ENCODE measurements around the gene DUOXA1.

Gene DUOXA1

DNA sequence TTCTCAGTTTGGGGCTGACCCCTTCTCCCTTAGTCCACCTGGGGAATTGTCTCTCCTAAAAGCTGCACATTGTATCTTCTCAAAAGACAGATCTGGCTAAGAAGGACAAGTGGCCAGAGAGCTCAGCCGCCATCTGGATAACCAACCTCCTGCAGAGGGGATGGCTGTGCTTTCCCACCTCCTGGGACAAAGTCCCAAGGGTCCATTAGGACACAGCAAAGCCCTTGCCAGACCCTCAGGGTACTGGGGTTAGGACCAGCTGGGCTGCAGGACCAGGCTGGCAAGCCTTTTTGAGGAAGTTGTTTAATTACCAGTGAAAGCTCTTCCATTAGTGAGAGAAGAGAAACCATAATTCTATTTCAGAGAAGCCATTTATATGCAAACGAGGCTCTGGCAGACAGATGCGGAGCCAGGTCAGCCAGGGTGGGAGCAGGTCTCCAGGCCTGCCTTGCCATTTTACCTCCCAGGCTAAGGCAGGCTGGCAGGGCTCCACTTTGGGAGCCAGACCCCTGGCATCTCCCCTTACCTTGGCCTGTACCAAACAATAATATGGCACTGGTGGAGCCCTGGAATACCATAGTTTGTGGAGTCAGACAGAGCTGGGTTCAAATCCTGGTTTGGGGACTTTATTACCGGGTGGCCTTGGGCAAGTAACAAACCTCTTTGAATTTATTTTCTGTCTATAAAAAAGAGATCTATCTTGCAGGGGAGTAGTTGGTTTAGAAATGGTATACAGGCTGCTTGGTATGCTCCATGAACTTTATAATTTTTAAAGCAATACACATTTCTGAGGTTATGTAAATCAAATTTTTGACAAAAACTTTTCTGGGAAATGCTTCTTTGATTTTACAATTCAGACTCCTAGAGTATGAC, 40.2 kb upstream of the DUOXA1 start:
- H3K4me1 ChIP-seq (ENCODE audit: control insufficient read depth, insufficient read depth, low read length) = 0 out of 2 replicates have a peak, but pooled peaks cover 2% of the 10 kb centered on the region
- CTCF ChIA-PET = no interaction called here
- no peak overlapping the region for H3K27ac ChIP-seq (ENCODE audit: extremely low read depth, low read depth, low read length)
- POLR2A ChIA-PET = interaction anchor here (0.6 to 1.3 kb wide), 2 partner anchors 18 to 32 kb away, joined by 5 read pairs; partner anchors contain the start of gene SHF
- H3K36me3 ChIP-seq (ENCODE audit: control insufficient read depth in 2 of 2, insufficient read depth in 1 of 2, low read length in 2 of 2) = no peaks in the 10 kb centered on the region
- H3K4me3 ChIP-seq (ENCODE audit: low read depth, low read length) = no peak overlapping the region
- no peak for TF ChIP-seq ZEB2 (tag by site-specific recombination; IDR thresholded peaks at IDR 0.05)
- peak; percentile 15; the same call in 1 of the 2 replicates for TF ChIP-seq GLIS1 (tag by site-specific recombination; IDR thresholded peaks at IDR 0.05)
- no peaks in the 10 kb centered on the region for H3K9me3 ChIP-seq (ENCODE audit: control insufficient read depth, insufficient read depth, low read depth, low read length)

DNA sequence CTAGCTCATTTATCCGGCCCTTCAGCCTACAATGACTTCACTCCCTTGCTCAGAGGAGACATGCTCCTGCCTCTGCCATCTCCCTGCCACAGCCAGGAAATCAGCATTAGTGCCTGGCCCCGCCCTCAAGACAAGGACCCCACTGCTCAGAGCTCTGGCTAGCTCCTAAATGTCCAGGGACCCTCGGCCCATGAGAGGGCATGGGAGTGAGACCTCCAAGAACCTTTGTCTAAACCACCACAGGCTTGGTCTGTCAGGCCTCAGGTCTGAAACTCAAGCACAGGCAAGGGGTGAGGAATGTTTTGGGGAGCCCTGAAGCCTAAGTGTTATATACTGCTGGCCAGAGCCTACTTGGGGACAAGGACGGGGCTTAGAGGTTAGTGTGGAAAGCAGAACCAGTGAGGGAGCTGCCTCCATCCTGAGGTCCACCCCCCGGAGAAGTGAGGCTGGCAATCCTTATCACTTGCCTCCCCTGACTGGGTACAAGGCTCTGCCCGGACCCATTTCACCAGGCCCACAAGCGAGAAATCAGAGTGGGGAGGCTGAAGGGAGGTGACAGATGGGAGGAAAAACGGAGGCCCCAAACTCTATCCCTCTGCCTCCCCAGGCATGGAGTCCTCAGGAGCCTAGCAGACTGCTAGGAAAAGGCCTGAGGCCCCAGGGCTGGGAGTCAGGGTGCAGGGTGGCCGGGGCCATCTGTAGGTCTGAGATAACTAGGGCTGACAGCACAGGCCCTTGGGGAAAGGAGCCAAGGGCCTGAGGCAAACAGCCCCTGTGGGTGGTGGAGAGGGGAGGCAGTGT, 39.3 kb upstream of the DUOXA1 start:
- ChIA-PET CTCF (interaction anchor here (0.9 to 1.8 kb wide), 5 partner anchors 14 to 261 kb away, joined by 3 to 9 read pairs (median 4); no protein-coding TSS in a partner anchor), POLR2A (interaction anchor here (0.9 to 2.5 kb wide), 2 partner anchors 18 to 31 kb away, joined by 3 to 13 read pairs; partner anchors contain the start of gene SHF)
- TF ChIP-seq, protein P1, sequence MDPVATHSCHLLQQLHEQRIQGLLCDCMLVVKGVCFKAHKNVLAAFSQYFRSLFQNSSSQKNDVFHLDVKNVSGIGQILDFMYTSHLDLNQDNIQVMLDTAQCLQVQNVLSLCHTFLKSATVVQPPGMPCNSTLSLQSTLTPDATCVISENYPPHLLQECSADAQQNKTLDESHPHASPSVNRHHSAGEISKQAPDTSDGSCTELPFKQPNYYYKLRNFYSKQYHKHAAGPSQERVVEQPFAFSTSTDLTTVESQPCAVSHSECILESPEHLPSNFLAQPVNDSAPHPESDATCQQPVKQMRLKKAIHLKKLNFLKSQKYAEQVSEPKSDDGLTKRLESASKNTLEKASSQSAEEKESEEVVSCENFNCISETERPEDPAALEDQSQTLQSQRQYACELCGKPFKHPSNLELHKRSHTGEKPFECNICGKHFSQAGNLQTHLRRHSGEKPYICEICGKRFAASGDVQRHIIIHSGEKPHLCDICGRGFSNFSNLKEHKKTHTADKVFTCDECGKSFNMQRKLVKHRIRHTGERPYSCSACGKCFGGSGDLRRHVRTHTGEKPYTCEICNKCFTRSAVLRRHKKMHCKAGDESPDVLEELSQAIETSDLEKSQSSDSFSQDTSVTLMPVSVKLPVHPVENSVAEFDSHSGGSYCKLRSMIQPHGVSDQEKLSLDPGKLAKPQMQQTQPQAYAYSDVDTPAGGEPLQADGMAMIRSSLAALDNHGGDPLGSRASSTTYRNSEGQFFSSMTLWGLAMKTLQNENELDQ (tag by site-specific recombination; IDR thresholded peaks at IDR 0.05; ENCODE audit: low read depth) = no peak
- TF ChIP-seq REPIN1 (tag by site-specific recombination; IDR thresholded peaks at IDR 0.05; ENCODE audit: low read depth) = no peak
- TF ChIP-seq ZNF610 (tag by site-specific recombination; IDR thresholded peaks at IDR 0.05; ENCODE audit: borderline replicate concordance) = no peak
- Histone ChIP-seq H3K36me3 (ENCODE audit: control insufficient read depth in 2 of 2, insufficient read depth in 1 of 2, low read length in 2 of 2) (no peaks in the 10 kb centered on the region), H3K27ac (ENCODE audit: extremely low read depth, low read depth, low read length) (no peak overlapping the region), H3K4me1 (ENCODE audit: control insufficient read depth, insufficient read depth, low read length) (0 out of 2 replicates have a peak, but pooled peaks cover 2% of the 10 kb centered on the region), H3K9me3 (ENCODE audit: control insufficient read depth, insufficient read depth, low read depth, low read length) (no peaks in the 10 kb centered on the region), H3K4me3 (ENCODE audit: low read depth, low read length) (no peak overlapping the region)

DNA sequence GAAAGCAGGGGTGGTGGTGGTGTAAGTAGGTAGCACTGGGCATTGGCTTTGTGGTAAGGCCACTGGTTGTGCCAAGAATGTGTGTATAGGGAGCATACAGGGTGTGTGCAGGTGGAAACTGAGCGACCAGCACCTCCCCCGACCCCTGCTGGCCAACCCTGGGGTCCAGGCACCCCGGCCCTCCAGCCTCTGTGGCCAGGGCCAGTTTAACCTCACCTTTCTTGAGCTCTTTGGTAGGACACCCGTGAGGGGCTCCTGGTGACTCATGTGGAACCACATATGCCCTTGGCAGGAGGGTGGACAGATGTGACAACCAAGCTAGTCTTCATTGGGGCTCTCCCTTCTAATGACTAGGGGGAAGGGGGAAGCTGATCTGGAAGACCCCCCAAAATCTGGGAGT, 38.6 kb upstream of the DUOXA1 start:
- Histone ChIP-seq H3K36me3 (ENCODE audit: control insufficient read depth in 2 of 2, insufficient read depth in 1 of 2, low read length in 2 of 2) (no peaks in the 10 kb centered on the region), H3K9me3 (ENCODE audit: control insufficient read depth, insufficient read depth, low read depth, low read length) (no peaks in the 10 kb centered on the region), H3K27ac (ENCODE audit: extremely low read depth, low read depth, low read length) (no peak overlapping the region), H3K4me3 (ENCODE audit: low read depth, low read length) (no peak overlapping the region), H3K4me1 (ENCODE audit: control insufficient read depth, insufficient read depth, low read length) (0 out of 2 replicates have a peak, but pooled peaks cover 2% of the 10 kb centered on the region)
- TF ChIP-seq ZNF624 (tag by site-specific recombination; IDR thresholded peaks at IDR 0.05) = no peak
- no peak for TF ChIP-seq ZNF302 (tag by site-specific recombination; IDR thresholded peaks at IDR 0.05; ENCODE audit: low read depth)
- TF ChIP-seq ZNF223 (tag by site-specific recombination; IDR thresholded peaks at IDR 0.05) = no peak
- ChIA-PET POLR2A (interaction anchor here (0.9 to 2.5 kb wide), 2 partner anchors 19 to 32 kb away, joined by 3 to 13 read pairs; partner anchors contain the start of gene SHF), CTCF (interaction anchor here (0.6 to 1.8 kb wide), 11 partner anchors 8 to 289 kb away, joined by 3 to 9 read pairs (median 3); no protein-coding TSS in a partner anchor)

DNA sequence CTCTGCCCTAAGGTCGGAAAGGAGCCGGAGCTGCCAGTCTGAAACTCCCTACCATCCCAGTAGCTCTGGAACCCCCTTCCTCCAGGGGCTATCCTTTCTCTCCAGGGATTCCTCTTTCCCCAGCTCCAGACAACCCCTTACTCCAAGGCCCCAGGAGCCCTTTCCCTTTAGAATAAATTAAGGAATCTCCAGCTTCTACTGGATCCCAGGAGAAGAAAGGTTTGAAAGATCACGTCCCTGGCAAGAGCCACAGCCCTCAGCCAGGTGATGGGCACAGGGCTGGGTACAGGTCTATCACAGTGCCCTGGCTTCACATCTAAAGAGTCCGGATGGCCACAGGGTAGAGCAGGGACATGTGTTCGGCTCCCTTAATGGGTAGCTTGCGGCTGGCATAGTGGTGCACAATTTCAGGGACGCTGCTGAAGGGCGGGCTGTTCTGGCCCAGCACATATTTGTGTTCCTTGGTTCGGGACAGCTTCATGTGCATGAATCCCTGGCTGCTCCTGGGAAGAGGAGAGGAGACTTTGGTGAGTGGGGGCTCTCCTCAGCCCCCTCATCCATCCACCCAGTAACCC, 38.0 kb upstream of the DUOXA1 start:
- POLR2A ChIA-PET = interaction anchor here (0.9 to 2.5 kb wide), 2 partner anchors 20 to 33 kb away, joined by 3 to 13 read pairs; partner anchors contain the start of gene SHF
- H3K4me1 ChIP-seq (ENCODE audit: control insufficient read depth, insufficient read depth, low read length) = 0 out of 2 replicates have a peak, but pooled peaks cover 2% of the 10 kb centered on the region
- H3K36me3 ChIP-seq (ENCODE audit: control insufficient read depth in 2 of 2, insufficient read depth in 1 of 2, low read length in 2 of 2) = no peaks in the 10 kb centered on the region
- no peak overlapping the region; the same call in 1 of the 2 replicates for H3K4me3 ChIP-seq (ENCODE audit: low read depth, low read length)
- H3K9me3 ChIP-seq (ENCODE audit: control insufficient read depth, insufficient read depth, low read depth, low read length) = no peaks in the 10 kb centered on the region
- H3K27ac ChIP-seq (ENCODE audit: extremely low read depth, low read depth, low read length) = no peak overlapping the region
- CTCF ChIA-PET = interaction anchor here (0.6 to 1.8 kb wide), 10 partner anchors 9 to 290 kb away, joined by 3 to 9 read pairs (median 3); no protein-coding TSS in a partner anchor
- TF ChIP-seq ZBTB48 (tag by site-specific recombination; IDR thresholded peaks at IDR 0.05) (peak; percentile 26; the same call in 1 of the 2 replicates), ZNF530 (tag by site-specific recombination; IDR thresholded peaks at IDR 0.05; ENCODE audit: low read depth) (no peak)

All from HEK293 (cell line).